Heart left ventricle (tissue), 13 donors: Measurements from ENCODE around the gene ITPKA.

ENCODE experiments used
- CTCF ChIP-seq, 12 donors: fragments of 200-600 bp; sonication (generic) in 4 of 12; IDR thresholded peaks; one replicate each; pipeline versions ENCODE4 v1.5.0 to v1.8.0; 2018 to 2022; ENCODE audit warnings: antibody characterized with exemption in 12 of 12, mild to moderate bottlenecking in 5 of 12
- POLR2A ChIP-seq, 2 donors: fragments of 450-650 bp; IDR thresholded peaks; one replicate each; pipeline ENCODE4 v1.6.1; 2017; ENCODE audit warnings: antibody characterized with exemption in 2 of 2, mild to moderate bottlenecking in 2 of 2, moderate library complexity in 2 of 2
- donor health status: ischemic (EF 13 %, LVEDD 7.1; RV severe dilation, severe dysfunction).
- donor health status: DM: no; HTN: yes; CAD: no.
- donor health status: DM: no; HTN: no; CAD: no.
- donor health status: ischemic (EF 25% LVEDD 6.9; RV normal size, moderate dysfunction).
- donor health status: ischemic (EF 25% LVEDD 5.7; RV mildly dilated, moderate dysfunction).
- donor health status: ischemic (EF 35%, LVEDD 5.7; RV mildly dilated, moderate dysfunction).
- donor health status: nonischemic (EF 11% LVEDD 7.7; RV severe dilation, severe dysfunction).
- donor health status: DM: yes; HTN: yes; CAD: no.
- donor health status: PGD.
- donor health status: ischemic (EF 29% LVEDD 5.4; RV normal size, mild dysfunction).
- donor health status: nonischemic (EF 23%, LVEDD 6.1; RV moderate dilation, normal function).

- TF ChIP-seq POLR2A (IDR thresholded peaks at IDR 0.05) (no peak), CTCF (IDR thresholded peaks at IDR 0.05) (no peak)
Measured at GRCh38 chr15:41507820-41508290, 14.2 kb downstream of the ITPKA start.
